ENCODE measurements around the gene SIVA1.

DNA sequence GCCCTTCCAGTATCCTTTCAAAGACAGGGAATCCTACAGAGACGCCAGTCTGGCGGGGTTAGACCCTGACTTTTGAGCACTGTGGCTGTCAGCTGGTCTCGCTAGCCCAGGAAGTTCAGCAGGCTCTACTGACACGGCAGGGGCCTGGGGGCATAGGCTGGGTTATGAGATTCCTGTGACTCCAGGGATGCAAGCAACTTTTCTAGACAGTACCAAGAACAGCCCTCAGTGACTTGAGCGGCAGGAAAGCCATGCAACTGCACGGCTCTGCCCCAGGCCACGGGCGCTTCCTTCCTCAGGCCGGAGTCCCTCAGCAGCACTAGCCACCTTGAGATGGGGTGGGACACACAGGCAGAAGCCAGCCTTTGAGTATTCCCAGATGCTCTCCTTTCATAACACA, 5.1 kb upstream of the SIVA1 start:
- TF ChIP-seq POLR2A (IDR thresholded peaks at IDR 0.05) (no peak), EP300 (IDR thresholded peaks at IDR 0.05) (no peak)
- TF ChIP-seq, protein P1, sequence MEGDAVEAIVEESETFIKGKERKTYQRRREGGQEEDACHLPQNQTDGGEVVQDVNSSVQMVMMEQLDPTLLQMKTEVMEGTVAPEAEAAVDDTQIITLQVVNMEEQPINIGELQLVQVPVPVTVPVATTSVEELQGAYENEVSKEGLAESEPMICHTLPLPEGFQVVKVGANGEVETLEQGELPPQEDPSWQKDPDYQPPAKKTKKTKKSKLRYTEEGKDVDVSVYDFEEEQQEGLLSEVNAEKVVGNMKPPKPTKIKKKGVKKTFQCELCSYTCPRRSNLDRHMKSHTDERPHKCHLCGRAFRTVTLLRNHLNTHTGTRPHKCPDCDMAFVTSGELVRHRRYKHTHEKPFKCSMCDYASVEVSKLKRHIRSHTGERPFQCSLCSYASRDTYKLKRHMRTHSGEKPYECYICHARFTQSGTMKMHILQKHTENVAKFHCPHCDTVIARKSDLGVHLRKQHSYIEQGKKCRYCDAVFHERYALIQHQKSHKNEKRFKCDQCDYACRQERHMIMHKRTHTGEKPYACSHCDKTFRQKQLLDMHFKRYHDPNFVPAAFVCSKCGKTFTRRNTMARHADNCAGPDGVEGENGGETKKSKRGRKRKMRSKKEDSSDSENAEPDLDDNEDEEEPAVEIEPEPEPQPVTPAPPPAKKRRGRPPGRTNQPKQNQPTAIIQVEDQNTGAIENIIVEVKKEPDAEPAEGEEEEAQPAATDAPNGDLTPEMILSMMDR (IDR thresholded peaks at IDR 0.05), result no peak
